DMS153 treated with DMSO at 0.1 percent for 48 hours (cell line): ENCODE results near the gene ARMC6.
"Not testable (repeated sequence)": the region's sequence is repeated elsewhere in the genome, so short reads cannot be mapped to it uniquely, and the experiment has no call there.

Experiments used
- DNase-seq: peaks from one replicate; lab custom pipeline; 2025; ENCODE audit not compliant: unreplicated experiment; lab: John Stamatoyannopoulos, UW

ARMC6 gene

DNA sequence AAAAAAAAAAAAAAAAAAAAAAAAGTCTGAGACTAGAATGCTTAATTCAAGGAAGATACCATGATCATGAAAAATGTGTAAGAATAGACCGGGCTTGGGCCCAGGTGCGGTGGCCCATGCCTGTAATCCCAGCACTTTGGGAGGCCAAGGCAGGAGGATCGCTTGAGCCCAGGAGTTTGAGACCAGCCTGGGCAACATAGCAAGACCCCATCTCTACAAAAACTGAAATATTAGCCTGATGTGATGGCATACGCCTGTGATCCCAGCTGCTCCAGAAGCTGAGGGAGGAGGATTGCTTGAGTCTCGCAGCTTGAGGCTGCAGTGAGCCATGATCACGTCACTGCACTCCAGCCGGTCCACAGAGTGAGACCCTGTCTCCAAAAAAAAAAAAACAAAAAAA, 73.5 kb downstream of the ARMC6 start:
- DNase-seq = not testable (repeated sequence)

DNA sequence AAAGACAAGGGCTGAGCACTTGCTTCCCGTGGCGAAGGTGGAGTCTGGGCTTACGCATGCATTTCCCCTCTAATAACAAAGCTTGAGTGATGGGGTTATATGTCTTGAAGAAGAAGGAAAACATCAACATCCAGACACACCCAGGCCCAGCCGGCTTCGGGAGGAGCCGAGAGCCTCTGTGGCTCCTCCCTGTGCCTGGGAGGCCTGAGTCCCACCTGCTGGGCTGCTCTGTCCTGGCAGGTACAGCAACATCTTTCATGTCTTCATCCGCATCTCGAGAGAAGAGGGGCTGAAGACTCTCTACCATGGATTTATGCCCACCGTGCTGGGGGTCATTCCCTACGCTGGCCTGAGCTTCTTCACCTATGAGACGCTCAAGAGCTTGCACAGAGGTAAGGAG, 74.3 kb downstream of the ARMC6 start:
- DNase-seq = no peak
